Measurements from ENCODE around the gene ARHGAP26. TPM values are rescaled to one million over a fixed set of nuclear protein-coding genes. Genes with fewer than 3 reads are reported as not detected.

Gene ARHGAP26
- polyA plus RNA-seq, 1 donor from 2014 or later, result 1.6 TPM

DNA sequence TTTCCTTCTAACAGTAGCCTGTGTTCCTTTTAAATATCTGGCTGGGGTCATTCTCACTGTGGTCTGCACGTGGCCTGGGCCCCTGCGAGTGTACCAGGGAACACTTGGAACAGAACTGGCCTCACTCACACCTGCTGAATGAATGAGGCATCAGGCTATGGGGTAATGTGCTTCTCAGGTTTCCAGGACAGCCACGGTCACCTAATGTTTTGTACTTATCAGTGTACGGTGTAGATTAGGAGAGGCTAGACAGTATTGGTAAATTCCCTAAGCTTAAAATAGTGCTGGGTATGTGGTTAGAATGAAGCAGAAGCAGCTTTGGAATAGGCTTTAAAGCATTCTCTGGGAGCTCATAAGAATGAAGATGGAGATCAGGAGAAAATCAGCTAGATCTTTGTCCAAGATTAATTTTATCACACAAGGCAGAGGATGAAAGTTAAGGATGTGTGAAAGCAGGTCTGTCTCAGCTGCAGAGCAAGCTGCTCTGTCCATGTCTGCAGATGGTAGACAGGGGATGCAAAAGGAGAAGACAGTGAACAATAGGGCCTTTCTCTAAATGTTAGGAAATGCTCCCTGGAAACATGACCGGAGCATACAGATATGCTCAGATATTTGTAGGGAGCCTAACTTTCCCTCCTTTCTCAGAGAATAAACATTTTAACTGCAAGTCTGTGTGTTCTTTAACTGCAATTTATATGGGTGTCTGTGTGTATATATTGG, 365.8 kb downstream of the ARHGAP26 start:
- Mint-ChIP-seq H3K4me1 (peaks cover 0 to 3% (median 2%) of the 10 kb centered on the region in 3 donors), H3K4me3 (no peak overlapping the region), H3K9me3 (no peaks in the 10 kb centered on the region), H3K27me3 (no peaks in the 10 kb centered on the region), H3K36me3 (peaks cover 11% of the 10 kb centered on the region), H3K27ac (no peak overlapping the region)

DNA sequence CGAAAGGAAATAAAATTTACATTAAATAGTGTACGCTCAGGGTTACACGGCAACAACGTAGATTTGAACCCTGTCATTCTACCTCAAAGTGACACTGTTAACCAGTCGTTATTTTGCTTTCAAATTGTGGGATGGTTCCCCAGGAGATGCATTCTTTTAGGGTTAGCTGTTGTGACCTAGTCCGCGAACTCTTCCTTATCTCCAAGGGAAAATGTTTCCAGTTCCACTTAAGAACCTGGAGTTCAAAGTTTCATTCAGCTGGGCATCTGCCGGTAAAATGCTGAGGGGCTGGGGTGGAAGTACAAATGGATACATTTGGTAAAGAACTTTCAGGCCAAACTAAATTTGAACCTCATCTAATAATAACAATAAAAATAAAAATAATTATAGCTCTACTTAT, 368.7 kb downstream of the ARHGAP26 start:
- Mint-ChIP-seq H3K27me3 (no peaks in the 10 kb centered on the region), H3K9me3 (no peaks in the 10 kb centered on the region), H3K36me3 (peaks cover 11% of the 10 kb centered on the region), H3K4me3 (no peak overlapping the region), H3K4me1 (no peaks in the 10 kb centered on the region), H3K27ac (no peak overlapping the region)

DNA sequence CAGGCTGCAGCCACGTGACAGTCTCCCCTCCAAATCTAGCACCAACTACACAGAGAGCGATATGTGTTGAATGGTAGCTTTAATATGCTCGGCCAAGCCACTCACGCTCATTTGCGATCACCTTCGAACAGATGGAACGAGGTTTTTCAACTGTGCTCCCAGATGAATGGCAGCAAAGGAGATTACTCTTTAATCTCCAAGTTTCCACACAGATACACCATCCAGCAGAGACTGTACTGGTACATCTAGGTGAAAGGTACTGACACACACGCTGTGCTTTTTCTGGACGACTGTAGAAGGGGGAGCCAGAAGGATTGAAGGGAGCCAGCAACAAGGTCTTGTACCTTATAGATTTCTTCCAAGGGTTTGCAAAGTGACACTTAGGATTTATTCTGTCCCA, 369.4 kb downstream of the ARHGAP26 start:
- no peaks in the 10 kb centered on the region for H3K9me3 Mint-ChIP-seq
- no peaks in the 10 kb centered on the region for H3K4me1 Mint-ChIP-seq
- no peak overlapping the region for H3K27ac Mint-ChIP-seq
- H3K4me3 Mint-ChIP-seq, result no peak overlapping the region
- H3K27me3 Mint-ChIP-seq, result no peaks in the 10 kb centered on the region
- peaks cover 7% of the 10 kb centered on the region for H3K36me3 Mint-ChIP-seq

DNA sequence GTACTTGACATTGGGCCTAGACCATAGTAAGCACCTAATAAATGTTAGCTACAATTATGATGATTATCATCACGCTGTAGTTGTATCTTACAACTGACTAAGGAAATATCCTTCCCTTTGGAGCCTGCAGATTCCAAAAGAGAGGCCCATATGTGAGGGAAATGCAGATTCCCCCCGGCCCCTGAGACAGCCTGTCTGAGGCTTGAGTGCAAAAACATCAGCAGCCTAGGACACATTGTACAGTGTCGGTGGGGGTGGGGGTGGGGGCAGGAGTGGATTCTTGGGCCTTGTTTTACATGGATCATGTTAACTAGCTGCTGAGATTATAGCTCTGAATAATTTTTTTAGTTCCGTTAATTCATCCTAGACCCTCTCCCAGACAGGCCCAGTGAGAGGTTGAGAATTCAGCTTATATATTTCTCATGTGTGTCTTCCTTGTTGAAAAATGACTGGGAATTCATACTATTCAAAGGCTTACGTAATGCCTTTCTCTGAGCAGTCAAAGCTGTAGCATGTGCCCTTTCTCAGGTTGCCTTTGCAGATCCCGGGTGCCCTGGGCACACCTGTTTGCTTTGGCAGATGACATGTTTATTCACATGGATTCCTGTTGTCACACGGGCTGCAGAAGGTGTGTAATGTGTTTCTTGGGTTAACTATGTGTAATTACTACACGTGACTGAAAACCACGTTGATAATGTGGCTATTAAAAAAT, 370.5 kb downstream of the ARHGAP26 start:
- Mint-ChIP-seq H3K4me3 (no peak overlapping the region), H3K4me1 (no peaks in the 10 kb centered on the region), H3K27ac (no peak overlapping the region), H3K9me3 (no peaks in the 10 kb centered on the region), H3K27me3 (no peaks in the 10 kb centered on the region), H3K36me3 (peaks cover 7% of the 10 kb centered on the region)

DNA sequence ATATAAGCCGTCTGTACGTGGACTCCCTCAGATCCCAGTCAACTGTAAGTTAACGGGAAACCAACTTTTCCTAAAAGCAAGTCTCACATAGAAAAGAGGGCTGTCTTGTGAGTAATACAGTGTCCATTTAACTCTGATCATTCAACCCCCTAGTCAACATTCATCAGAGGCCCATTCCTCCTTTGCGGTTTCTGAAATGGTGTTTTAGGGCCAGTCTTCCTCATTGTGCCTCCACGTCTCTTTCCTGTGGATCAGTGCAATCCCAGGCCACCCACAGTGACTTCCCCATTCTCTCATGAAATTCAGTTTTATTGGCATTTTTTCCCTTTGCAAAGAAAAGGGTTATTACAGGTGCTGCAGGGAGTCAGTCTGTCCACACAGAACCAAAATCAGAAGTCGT, 371.5 kb downstream of the ARHGAP26 start:
- H3K27me3 Mint-ChIP-seq, result no peaks in the 10 kb centered on the region
- H3K36me3 Mint-ChIP-seq, result peaks cover 7% of the 10 kb centered on the region
- no peak overlapping the region for H3K27ac Mint-ChIP-seq
- H3K9me3 Mint-ChIP-seq, result no peaks in the 10 kb centered on the region
- H3K4me1 Mint-ChIP-seq, result no peaks in the 10 kb centered on the region
- no peak overlapping the region for H3K4me3 Mint-ChIP-seq

DNA sequence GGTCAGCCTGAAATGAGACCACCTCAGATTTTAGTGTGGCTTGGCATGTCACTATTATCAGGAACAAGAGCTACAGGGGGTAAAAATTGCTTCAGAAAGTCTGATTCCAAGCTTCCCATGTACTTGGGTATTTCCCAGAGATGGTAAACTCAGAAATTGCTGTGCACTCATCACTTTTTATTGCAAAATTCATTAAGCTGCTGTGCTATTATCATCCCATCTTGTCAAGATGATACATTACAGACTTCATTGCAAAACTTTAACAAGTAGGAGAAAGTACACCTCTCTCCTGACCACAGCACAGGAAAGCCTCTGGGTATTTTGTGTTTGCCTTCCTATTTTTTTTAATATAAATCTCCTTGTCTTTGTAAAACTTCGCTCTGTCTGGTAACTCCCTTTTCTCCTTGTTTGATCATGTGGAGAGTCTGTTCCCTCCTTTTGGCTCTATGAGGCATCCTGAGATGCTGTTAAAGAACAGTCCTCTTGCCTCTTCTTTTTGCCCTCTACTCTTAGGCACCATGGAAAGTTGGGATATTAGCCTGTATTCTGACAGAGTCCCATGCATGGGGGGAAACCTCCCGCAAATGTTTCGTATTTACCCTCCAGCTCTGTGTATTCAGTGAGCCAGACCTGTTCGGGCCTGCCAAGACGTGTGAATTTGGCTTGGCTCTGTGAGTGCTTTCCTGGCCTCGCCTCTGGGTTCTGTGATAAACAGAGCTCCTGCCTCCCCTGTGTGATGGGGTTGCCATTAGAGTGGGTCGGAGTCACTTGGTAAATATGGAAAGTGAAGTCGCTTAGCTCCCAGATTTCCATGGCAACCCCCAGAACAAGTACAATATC, 372.6 kb downstream of the ARHGAP26 start:
- no peak overlapping the region for H3K4me3 Mint-ChIP-seq

DNA sequence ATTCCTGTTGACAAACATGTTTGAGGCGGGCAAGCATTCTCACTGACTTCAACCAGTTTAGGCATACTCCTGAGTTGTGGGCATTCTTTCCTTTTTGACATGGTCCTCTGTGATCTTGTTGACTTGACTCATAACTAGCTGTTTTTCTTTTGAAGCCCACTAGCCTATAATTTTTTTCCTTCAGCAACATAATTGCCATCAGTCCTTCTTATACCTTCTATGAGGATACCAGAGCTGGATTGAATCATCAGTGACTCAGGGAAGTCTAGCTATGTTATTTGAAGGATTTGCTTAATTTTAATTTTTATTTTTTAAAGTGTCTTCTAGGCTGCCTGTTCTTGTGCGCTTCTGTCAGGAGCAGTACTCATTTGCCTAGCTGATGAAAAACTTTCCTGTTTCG, 373.8 kb downstream of the ARHGAP26 start:
- no peaks in the 10 kb centered on the region for H3K27me3 Mint-ChIP-seq
- H3K27ac Mint-ChIP-seq, result no peak overlapping the region
- no peaks in the 10 kb centered on the region for H3K4me1 Mint-ChIP-seq
- no peak overlapping the region for H3K4me3 Mint-ChIP-seq
- H3K36me3 Mint-ChIP-seq, result peaks cover 11% of the 10 kb centered on the region
- H3K9me3 Mint-ChIP-seq, result no peaks in the 10 kb centered on the region

More for the DNA sequence above, 372.6 kb downstream of the ARHGAP26 start:
- H3K9me3 Mint-ChIP-seq, result no peaks in the 10 kb centered on the region
- H3K36me3 Mint-ChIP-seq, result peaks cover 7% of the 10 kb centered on the region
- no peaks in the 10 kb centered on the region for H3K27me3 Mint-ChIP-seq
- no peaks in the 10 kb centered on the region for H3K4me1 Mint-ChIP-seq
- no peak overlapping the region for H3K27ac Mint-ChIP-seq

DNA sequence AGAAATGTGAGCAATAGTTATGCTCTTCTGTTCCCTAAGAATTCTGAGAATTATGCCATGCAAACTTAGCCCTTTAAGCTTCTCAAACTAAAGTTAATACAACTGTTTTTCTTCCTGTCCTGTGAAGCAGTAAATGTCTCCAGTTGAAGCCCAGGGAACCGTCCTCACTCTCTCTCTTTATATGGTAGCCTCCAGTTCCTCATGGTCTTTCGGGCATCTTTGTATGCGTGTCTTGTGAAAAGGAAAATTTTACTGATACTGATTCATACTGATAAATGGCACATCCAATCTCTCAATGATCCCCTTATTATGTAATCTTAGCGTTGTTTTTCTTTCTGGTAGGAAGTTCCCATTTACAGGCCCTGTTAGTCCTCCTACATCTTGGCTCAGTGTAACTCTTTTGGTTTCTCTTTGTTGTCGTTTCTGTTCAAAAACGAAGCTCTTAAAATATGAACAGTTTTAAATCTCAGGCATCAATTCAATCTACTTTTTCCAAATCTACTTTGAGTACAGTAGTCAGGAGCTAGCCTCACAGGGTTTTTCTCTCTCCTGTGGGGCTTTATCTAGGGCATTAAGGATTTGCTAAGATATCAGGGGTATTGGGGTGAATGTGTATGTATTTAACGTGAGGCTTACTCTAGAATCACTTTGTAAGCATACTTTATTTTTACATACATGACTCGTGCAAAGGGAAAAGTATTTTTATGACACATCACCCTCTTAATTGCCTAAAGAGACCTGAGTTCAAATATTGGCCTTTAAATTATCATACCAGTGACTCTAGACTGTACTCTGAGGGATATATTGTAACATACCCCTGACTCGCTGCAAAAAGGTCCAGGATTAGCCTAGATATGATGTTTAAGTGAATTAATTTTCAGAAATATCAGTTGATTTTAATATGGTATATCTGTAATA, 375.3 kb downstream of the ARHGAP26 start:
- H3K27ac Mint-ChIP-seq, result no peak overlapping the region
- H3K4me3 Mint-ChIP-seq, result no peak overlapping the region
- H3K4me1 Mint-ChIP-seq, result no peaks in the 10 kb centered on the region
- no peaks in the 10 kb centered on the region for H3K27me3 Mint-ChIP-seq
- H3K36me3 Mint-ChIP-seq, result peaks cover 8% of the 10 kb centered on the region
- peaks cover 0 to 1% (median 0%) of the 10 kb centered on the region in 3 donors for H3K9me3 Mint-ChIP-seq

DNA sequence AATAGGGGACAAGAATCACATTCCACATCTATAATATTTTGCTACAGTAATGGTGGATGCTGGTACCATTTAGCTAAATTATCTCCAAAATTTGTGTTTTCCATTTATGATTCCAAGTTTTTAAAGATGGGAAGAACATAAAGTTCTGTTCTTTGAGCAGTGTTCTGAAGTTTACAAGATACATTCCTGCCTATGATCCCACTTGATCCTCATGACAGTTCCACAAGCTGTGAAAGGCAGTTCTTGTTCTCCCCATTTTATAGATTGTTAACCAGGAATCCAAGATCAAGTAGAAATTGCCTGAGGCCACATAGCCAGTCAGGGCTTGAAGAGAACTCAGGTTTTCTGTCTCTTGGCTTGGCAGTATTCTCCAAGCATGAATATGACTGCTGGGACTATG, 376.0 kb downstream of the ARHGAP26 start:
- Mint-ChIP-seq H3K27ac (no peak overlapping the region), H3K9me3 (peaks cover 0 to 1% (median 0%) of the 10 kb centered on the region in 3 donors), H3K36me3 (peaks cover 8% of the 10 kb centered on the region), H3K27me3 (no peaks in the 10 kb centered on the region), H3K4me1 (no peaks in the 10 kb centered on the region), H3K4me3 (no peak overlapping the region)

DNA sequence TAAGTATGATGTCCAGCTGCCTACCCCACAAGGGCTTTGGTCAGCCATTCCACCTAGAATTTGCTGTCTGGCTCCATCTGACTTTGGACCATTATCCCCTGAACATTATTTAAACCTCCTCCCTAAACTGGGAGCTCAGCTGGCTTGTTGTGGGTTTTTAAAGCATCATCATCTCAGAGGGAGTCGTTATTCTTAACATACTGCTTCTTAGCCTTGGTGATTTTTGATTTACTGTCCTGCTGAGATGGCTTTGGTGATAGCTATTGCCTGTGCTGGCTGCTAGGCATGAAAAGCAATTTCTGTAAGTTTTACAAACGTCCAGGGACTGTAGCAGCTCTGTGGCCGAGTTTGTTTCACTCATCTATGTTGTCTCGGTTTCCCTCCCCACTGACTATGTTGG, 377.2 kb downstream of the ARHGAP26 start:
- H3K27ac Mint-ChIP-seq, result no peak overlapping the region
- H3K4me1 Mint-ChIP-seq, result no peaks in the 10 kb centered on the region
- peaks cover 6% of the 10 kb centered on the region for H3K36me3 Mint-ChIP-seq
- no peak overlapping the region for H3K4me3 Mint-ChIP-seq
- H3K27me3 Mint-ChIP-seq, result no peaks in the 10 kb centered on the region
- H3K9me3 Mint-ChIP-seq, result peaks cover 0 to 1% (median 0%) of the 10 kb centered on the region in 3 donors

DNA sequence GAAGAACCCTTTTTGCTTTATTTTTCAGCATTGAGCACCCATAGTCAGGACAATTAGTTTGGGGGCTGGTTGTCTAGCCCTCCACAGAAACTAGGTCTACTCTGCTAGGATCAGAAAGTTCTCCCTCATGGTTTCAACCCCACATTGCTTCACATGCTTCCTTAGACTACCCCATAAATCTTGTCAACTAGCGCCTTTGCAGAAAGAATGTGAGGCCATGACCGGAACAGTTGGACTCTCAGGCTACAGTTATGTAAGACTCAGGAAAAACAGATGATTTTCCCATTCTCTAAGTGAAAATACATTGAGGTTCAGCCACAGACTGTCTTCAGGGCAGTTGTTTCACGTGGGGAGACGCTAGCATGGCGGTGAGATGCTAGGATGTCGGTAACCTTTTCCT, 377.7 kb downstream of the ARHGAP26 start:
- H3K4me3 Mint-ChIP-seq, result no peak overlapping the region
- no peaks in the 10 kb centered on the region for H3K4me1 Mint-ChIP-seq
- H3K9me3 Mint-ChIP-seq, result peaks cover 0 to 1% (median 0%) of the 10 kb centered on the region in 3 donors
- no peak overlapping the region for H3K27ac Mint-ChIP-seq
- H3K36me3 Mint-ChIP-seq, result peaks cover 10% of the 10 kb centered on the region
- no peaks in the 10 kb centered on the region for H3K27me3 Mint-ChIP-seq

DNA sequence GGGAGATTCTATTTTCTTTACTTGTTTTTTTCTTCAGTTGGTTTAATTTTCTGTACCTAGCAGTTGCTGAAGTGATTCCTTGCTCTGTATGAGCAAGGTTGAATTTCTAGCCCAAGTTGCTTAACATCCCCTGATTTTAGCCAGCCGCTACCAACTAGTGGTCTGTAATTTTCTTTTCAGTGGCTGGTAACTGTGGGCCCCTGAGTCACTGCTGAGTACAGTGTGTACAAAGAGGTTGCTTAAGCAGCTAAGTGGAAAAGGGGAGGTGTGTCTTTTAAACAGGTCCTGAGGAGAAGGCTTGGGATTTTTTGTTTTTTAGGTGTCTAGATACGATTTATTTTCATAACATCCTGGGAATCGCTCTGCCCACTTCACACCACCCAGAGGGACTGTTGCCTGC, 378.6 kb downstream of the ARHGAP26 start:
- Mint-ChIP-seq H3K4me3 (no peak overlapping the region), H3K4me1 (no peaks in the 10 kb centered on the region), H3K27me3 (no peaks in the 10 kb centered on the region), H3K36me3 (peaks cover 10% of the 10 kb centered on the region), H3K27ac (no peak overlapping the region), H3K9me3 (peaks cover 0 to 1% (median 0%) of the 10 kb centered on the region in 3 donors)

DNA sequence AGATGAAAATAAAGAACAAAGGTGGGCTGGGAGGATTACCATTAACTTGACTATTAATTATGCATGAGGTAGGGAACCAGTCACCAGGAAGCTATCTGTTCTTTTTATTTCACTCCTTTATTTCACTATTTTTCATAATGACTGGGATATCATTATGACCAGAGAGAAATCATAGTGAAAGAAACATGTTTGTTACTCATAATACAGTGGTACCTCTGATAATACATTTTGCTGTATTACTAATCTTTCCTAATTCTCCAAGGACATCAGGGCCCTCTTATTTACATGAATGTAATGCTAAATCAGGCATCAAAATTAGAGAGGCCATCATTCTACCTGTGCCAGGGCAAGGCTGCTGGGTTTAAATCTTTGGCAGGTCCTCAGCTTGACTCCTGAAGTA, 379.6 kb downstream of the ARHGAP26 start:
- H3K4me3 Mint-ChIP-seq, result no peak overlapping the region
- peaks cover 0 to 1% (median 0%) of the 10 kb centered on the region in 3 donors for H3K9me3 Mint-ChIP-seq
- H3K27ac Mint-ChIP-seq, result no peak overlapping the region
- no peaks in the 10 kb centered on the region for H3K27me3 Mint-ChIP-seq
- H3K4me1 Mint-ChIP-seq, result no peaks in the 10 kb centered on the region
- peaks cover 10% of the 10 kb centered on the region for H3K36me3 Mint-ChIP-seq

DNA sequence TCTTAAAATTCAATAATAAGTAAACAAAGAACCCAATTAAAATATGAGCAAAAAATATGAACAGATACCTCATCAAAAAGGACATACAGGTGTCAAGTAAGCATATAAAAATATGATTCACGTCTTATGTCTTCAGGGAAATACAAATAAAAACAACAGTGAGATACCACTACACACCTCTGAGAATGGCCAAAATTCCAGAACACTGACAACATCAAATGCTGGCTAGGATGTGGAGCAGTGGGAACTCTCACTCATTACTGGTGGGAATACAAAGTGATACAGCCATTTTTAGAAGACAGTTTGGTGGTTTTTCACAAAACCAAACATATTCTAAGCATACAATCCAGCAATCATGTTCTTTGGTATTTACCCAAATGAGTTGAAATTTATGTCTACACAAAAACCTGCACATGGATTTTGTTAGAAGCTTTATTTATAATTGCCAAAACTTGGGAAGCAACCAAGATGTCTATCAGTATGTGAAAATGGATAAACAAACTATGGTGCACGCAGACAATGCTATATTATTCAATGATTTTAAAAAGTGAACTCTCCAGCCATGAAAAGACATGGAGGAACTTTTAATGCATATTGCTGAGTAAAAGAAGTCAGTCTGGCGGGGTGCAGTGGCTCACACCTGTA, 381.0 kb downstream of the ARHGAP26 start:
- peaks cover 10% of the 10 kb centered on the region for H3K36me3 Mint-ChIP-seq
- H3K4me3 Mint-ChIP-seq, result no peak overlapping the region
- no peaks in the 10 kb centered on the region for H3K4me1 Mint-ChIP-seq
- no peak overlapping the region for H3K27ac Mint-ChIP-seq
- no peaks in the 10 kb centered on the region for H3K27me3 Mint-ChIP-seq
- H3K9me3 Mint-ChIP-seq, result peaks cover 0 to 1% (median 0%) of the 10 kb centered on the region in 3 donors

Measured in IgD-negative memory B cell (primary cell).